HuH-7.5 (cell line): ENCODE data around the gene ECT2.
"Not testable (repeated sequence)": the region's sequence is repeated elsewhere in the genome, so short reads cannot be mapped to it uniquely, and the experiment has no call there.

Source experiments
- DNase-seq: peaks from one replicate; pipeline ENCODE4 v3.0.0; 2011; ENCODE audit warnings: low spot score

ECT2 gene

GRCh38 chr3:172750368-172751174 lies at the start of gene ECT2:
ECT2 (plus strand) TSS chr3:172750726; CDS start chr3:172754531, 3,805 bp downstream.
- DNase-seq = peak; percentile 84

DNA sequence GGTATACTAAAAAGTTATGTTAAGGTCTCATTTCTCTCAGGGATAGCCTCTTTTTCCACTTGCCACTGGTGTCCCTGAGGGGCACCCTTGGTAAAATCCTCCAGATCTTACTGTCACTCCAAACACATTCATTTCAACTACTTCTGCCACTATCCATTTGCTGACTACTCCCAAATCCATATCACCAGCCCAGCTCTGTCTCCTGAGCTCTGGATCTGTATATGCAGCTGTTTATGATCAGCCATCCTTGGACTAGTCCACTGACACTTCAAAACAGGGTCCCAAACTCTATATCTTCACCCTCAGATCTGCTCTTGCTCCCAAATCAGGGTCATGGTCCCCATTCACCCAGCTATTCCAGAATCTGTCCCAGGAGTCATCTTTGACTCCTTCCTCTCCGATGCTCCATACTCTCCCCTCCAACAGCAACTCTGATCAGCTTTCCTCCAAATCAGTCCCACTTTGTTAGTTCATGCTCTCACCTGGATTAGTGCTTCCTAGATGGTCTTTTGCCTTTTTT lies 49.5 kb upstream of the ECT2 start:
- no peak for DNase-seq

DNA sequence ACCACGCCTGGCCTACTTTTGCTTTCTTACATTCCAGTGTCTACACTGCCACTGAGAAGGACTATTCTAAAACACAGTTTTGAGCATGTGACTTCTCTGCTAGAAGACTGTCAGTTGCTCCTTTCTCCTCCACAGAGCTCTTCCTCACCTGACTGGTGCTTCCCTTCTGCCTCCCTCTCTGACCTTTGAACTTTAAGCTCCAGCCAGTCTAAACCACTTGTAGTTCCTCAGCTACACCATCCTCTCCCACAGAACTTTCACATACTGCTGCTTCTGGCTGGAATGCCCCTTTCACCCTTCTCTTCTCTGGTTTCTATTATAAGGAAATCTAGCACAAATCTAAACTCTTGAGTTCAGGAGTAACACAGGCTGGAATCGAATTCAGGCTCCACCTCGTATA lies 48.8 kb upstream of the ECT2 start:
- DNase-seq = no peak

GRCh38 chr3:172702256-172702655 lies 48.3 kb upstream of the ECT2 start:
- no peak for DNase-seq

GRCh38 chr3:172702731-172703130 lies 47.8 kb upstream of the ECT2 start:
- not testable (repeated sequence) for DNase-seq

DNA sequence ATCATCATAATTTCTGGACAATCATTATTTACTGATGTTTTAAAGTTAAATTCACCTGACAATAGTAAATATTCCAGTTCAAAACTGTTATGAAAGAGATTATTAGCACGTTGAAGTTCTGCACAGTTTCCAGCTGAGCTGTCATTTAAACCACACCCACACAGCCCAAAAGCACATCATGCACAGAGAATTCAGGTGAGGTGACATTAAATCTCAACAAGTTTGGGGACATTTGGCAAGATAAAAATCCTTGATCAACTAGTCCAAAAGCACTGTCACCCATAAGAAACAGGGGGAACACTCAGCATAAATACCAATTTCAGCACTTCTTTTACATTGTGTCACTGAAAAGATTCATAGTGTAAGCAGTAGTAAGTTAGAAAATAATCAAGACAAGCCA lies 46.5 kb upstream of the ECT2 start:
- no peak for DNase-seq

- DNase-seq = no peak
Observed at GRCh38 chr3:172705170-172705569, 45.4 kb upstream of the ECT2 start.

- no peak for DNase-seq
Observed at GRCh38 chr3:172707030-172707429, 43.5 kb upstream of the ECT2 start.

DNA sequence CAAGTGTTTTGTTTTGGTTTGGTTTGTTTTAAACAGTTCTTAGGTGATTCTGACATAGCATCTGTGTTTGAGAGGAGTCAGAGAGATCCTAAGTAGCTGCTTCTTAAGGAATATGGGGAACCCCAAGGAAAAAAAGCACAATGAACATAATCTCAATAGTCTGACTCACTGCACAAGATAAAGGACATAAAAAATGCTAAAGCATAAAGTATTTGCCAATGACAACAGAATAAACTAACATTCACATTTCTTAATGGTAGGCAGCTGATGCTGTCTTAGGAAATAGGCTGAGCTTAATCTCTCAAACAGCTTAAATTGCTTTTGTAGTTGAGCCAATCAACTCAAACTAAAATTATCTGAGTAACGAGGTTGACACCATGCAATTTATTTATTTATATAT lies 42.6 kb upstream of the ECT2 start:
- DNase-seq = no peak

DNA sequence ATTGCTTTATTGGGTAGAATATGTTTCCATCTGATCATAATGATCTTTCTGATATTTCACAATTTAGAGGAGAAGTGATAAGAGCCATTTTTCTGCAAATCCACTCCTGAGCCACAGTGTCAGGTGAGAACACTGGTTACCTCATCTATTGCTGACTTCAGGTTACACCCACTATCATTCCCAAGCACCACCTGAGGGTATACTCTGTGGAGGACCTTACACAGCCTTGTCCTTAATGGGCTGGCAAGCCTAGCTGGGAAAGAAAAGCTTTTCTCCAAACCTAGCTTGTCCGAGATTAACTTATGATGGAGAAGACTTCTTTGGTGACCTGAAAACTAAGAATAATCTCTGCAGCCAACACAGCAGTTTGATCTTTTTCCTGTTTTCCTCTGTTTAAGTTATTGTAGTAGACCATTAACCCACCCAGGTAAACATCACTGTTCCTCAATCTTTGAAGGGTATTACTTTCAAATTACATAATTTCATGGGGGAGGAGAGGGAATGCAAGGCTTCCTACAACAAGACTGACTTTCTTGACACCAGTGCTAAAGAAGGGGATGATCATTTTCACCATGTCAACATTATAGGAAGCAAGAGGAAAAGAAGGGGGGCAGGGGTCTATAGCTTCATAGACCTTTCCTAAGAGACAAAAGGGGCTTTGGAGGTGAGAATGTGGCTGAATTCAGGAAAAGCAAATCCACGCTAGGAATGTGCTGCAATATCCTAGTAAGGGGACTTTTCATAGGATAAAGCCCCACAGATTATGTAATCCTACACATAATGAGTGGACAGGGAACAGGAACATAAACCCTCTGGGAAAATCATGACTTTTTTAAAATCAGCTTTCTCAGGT lies 41.4 kb upstream of the ECT2 start:
- DNase-seq = no peak

GRCh38 chr3:172709774-172710663 lies 40.5 kb upstream of the ECT2 start:
- DNase-seq = no peak

GRCh38 chr3:172710664-172711453 lies 39.7 kb upstream of the ECT2 start, which contains the start of gene NCEH1:
NCEH1 (minus strand) TSS chr3:172711067; CDS start chr3:172710984, 83 bp downstream.
- DNase-seq = peak; percentile 62

GRCh38 chr3:172711454-172711795 lies 39.1 kb upstream of the ECT2 start:
- DNase-seq = no peak

GRCh38 chr3:172713316-172713715 lies 37.2 kb upstream of the ECT2 start:
- no peak for DNase-seq

DNA sequence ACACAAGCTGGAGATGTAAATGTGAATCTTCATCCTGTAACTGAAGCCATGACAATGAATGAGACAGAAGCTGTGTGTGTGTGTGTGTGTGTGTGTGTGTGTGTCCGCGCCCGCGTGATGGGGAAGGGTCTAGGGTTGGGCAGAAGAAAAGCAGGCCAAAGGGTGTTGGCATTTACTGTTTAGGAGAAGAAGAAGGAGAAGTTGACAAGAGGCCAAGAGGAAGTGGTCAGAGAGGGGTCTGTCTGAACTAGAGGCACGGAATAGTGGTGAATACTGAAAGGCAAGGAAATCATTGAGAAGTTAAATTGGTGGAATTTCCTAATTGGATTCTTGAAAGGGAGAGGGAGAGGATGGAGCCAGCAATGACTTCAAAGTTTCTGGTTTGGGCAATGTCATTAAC lies 34.0 kb upstream of the ECT2 start:
- DNase-seq = no peak

GRCh38 chr3:172717493-172718088 lies 32.9 kb upstream of the ECT2 start:
- DNase-seq = no peak

- not testable (repeated sequence) for DNase-seq
Observed at GRCh38 chr3:172722536-172723040, 27.9 kb upstream of the ECT2 start.

- no peak for DNase-seq
Observed at GRCh38 chr3:172726380-172726779, 24.1 kb upstream of the ECT2 start.

DNA sequence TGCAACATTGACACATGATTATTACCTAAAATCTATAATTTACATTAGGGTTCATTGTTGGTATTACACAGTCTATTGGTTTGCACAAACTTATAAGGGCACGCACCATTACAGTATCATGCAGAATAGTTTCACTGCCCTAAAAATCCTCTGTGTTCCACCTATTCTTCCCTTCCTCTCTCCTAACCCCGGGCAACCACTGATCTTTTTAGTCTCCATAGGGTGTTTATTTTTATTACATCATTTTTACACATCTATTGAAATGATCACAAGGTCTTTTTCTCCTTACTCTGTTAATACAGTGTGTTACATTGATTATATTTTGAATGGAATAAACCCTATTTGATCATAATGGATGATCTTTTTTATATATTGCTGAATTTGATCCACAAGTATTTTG lies 15.5 kb upstream of the ECT2 start:
- no peak for DNase-seq

GRCh38 chr3:172739462-172739861 lies 11.1 kb upstream of the ECT2 start:
- DNase-seq = no peak
